ENCODE results near the gene RPL34.

DNA sequence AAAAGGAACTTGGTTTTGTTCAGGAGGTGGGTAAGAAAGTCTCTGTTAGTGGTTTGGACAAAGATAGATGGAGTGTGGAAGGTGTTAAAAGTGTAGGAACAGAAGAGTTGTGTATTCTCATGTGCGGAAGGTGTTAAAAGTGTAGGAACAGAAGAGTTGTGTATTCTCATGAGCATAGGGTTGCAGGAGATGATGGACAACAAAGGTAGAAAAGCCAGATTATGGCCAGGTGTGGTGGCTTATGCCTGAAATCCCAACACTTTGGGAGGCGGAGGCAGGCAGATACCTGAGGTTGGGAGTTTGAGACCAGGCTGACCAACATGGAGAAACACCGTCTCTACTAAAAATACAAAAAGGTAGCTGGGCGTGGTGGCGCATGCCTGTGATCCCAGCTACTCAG is 2.5 kb downstream of the RPL34 start:
- TF ChIP-seq, protein P1, sequence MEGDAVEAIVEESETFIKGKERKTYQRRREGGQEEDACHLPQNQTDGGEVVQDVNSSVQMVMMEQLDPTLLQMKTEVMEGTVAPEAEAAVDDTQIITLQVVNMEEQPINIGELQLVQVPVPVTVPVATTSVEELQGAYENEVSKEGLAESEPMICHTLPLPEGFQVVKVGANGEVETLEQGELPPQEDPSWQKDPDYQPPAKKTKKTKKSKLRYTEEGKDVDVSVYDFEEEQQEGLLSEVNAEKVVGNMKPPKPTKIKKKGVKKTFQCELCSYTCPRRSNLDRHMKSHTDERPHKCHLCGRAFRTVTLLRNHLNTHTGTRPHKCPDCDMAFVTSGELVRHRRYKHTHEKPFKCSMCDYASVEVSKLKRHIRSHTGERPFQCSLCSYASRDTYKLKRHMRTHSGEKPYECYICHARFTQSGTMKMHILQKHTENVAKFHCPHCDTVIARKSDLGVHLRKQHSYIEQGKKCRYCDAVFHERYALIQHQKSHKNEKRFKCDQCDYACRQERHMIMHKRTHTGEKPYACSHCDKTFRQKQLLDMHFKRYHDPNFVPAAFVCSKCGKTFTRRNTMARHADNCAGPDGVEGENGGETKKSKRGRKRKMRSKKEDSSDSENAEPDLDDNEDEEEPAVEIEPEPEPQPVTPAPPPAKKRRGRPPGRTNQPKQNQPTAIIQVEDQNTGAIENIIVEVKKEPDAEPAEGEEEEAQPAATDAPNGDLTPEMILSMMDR (IDR thresholded peaks at IDR 0.05), result no peak
- TF ChIP-seq POLR2A (IDR thresholded peaks at IDR 0.05), result no peak

All from testis (tissue), 2 donors.